GM12891 (cell line): ENCODE results near the gene ZBTB16.

Source experiments
- PAX5 ChIP-seq: IDR thresholded peaks from 2 replicates; pipeline ENCODE4 v1.6.1; 2011; ENCODE audit warnings: low read length, moderate library complexity, mild to moderate bottlenecking; ENCODE audit not compliant: insufficient read depth, severe bottlenecking
- POLR2A ChIP-seq: IDR thresholded peaks from 2 replicates; pipeline ENCODE4 v1.6.1; 2011; ENCODE audit warnings: low read depth, low read length, control low read depth
- POLR2AphosphoS5 ChIP-seq: IDR thresholded peaks from 2 replicates; pipeline ENCODE4 v1.6.1; 2011; ENCODE audit warnings: low read depth, low read length, control low read depth
- TAF1 ChIP-seq: IDR thresholded peaks from 2 replicates; pipeline ENCODE4 v1.6.1; 2011; ENCODE audit warnings: low read depth, low read length, control low read depth

DNA sequence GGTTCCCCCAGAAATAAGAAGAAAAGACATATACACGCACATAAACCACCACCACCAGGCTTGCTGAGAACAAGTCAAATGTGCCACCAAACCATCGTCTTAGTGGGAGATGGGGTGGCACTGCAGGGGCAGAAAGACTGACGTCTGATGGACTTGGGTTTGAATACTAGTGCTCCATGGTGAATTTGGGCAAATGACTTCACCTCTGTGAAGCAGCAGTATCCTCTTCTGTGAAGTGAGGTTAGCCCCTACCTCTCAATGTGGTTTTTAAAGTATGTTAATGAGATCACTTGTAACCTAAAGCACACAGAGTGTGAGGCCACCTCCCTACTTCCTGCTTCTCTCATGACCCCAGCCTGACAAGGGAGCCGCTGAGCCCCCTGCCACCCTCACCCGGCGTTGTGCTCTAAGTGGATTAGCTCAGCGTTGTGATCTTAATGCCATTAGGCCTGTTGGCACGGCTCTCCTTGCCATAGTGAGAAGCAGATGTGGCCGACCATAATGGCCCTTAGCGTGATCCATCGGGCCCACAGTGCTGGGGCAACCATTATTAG, 14.4 kb downstream of the ZBTB16 start:
- TF ChIP-seq TAF1 (no peak), POLR2A (no peak), POLR2AphosphoS5 (no peak), PAX5 (no peak)
